Tibial nerve (tissue), 4 donors: ENCODE data around the gene SVIL. TPM values are rescaled to one million over a fixed set of nuclear protein-coding genes. Genes with fewer than 3 reads are reported as not detected.

ENCODE experiments used
- DNase-seq, 2 donors: peaks; one replicate each; pipeline ENCODE4 v3.0.0-alpha.2; 2019; ENCODE audit warnings: low spot score in 2 of 2
- H3K27ac ChIP-seq, 4 donors: fragments of 200-600 bp; sonication (generic) in 3 of 4; one replicate each; pipeline ENCODE4 v1.5.1; 2017 to 2019; ENCODE audit warnings: mild to moderate bottlenecking in 1 of 4
- H3K27me3 ChIP-seq, 2 donors: fragments of 200-600 bp; sonication (generic) in 1 of 2; one replicate each; pipeline versions ENCODE4 v1.5.1 to v1.6.0; 2017 to 2019
- H3K36me3 ChIP-seq, 3 donors: fragments of 200-600 bp; sonication (generic); one replicate each; pipeline ENCODE4 v1.5.1; 2018 to 2019
- H3K4me1 ChIP-seq, 4 donors: fragments of 200-600 bp; sonication (generic) in 3 of 4; one replicate each; pipeline ENCODE4 v1.5.1; 2017 to 2019
- H3K4me3 ChIP-seq, 4 donors: fragments of 200-600 bp; sonication (generic) in 3 of 4; one replicate each; pipeline ENCODE4 v1.5.1; 2017 to 2019; ENCODE audit warnings: mild to moderate bottlenecking in 1 of 4, moderate library complexity in 1 of 4
- H3K9me3 ChIP-seq, 4 donors: fragments of 200-600 bp; sonication (generic) in 3 of 4; one replicate each; pipeline ENCODE4 v1.5.1; 2017 to 2019
- CTCF ChIP-seq, 5 experiments: fragments of 200-600 bp in 3 of 5; fragments of 450-650 bp in 2 of 5; sonication (generic) in 3 of 5; IDR thresholded peaks; one replicate each; pipeline ENCODE4 v1.5.1; 2016 to 2019; ENCODE audit warnings: antibody characterized with exemption in 5 of 5, mild to moderate bottlenecking in 3 of 5, moderate library complexity in 2 of 5
- EP300 ChIP-seq, 2 donors: sonication (generic); formaldehyde crosslinking; IDR thresholded peaks; one replicate each; pipeline ENCODE4 v1.6.1; 2017; ENCODE audit warnings: antibody characterized with exemption in 2 of 2, mild to moderate bottlenecking in 1 of 2
- POLR2A ChIP-seq, 2 donors: fragments of 450-650 bp; IDR thresholded peaks; one replicate each; pipeline ENCODE4 v1.6.1; 2017; ENCODE audit warnings: antibody characterized with exemption in 2 of 2, mild to moderate bottlenecking in 2 of 2, moderate library complexity in 2 of 2
- WGBS, 2 donors: methylation state at CpG; one replicate each; pipeline ENCODE4 v1.1.5; 2018; 5-methylcytosine and 5-hydroxymethylcytosine counted together
- total RNA-seq, 4 donors: library from RNA; depleted of rRNA; stranded (reverse); fragments of >200 nt; gene quantifications; one replicate each; pipeline ENCODE4 v1.1.0, GENCODE V29; 2016

Gene SVIL
- 10 to 100 TPM; 23.6 to 32.0 (median 26.0) TPM for total RNA-seq

- Histone ChIP-seq H3K27me3 (no peaks in the 10 kb centered on the region), H3K4me1 (peaks cover 0 to 21% (median 9%) of the 10 kb centered on the region in 4 donors), H3K36me3 (no peaks in the 10 kb centered on the region), H3K4me3 (peak within 1 kb of the TSS in 1 of 4 donors; percentile 17), H3K9me3 (no peaks in the 10 kb centered on the region), H3K27ac (peak within 1 kb of the TSS; percentile 20 to 80 (median 62))
- 43 to 44% methylated on average over 10 of the region's 10 CpGs for WGBS, 2 donors
- DNase-seq, result peak; percentile 49 to 70
- no peak for TF ChIP-seq CTCF (IDR thresholded peaks at IDR 0.05)
- TF ChIP-seq POLR2A (IDR thresholded peaks at IDR 0.05), result peak in 1 of 2 donors; percentile 23
- peak in 1 of 2 donors; percentile 70 for TF ChIP-seq EP300 (IDR thresholded peaks at IDR 0.05)
Measured at GRCh38 chr10:29634764-29635625, at the start of gene SVIL. SVIL (minus strand) TSS chr10:29634971; CDS start chr10:29555058, 79,913 bp downstream.

DNA sequence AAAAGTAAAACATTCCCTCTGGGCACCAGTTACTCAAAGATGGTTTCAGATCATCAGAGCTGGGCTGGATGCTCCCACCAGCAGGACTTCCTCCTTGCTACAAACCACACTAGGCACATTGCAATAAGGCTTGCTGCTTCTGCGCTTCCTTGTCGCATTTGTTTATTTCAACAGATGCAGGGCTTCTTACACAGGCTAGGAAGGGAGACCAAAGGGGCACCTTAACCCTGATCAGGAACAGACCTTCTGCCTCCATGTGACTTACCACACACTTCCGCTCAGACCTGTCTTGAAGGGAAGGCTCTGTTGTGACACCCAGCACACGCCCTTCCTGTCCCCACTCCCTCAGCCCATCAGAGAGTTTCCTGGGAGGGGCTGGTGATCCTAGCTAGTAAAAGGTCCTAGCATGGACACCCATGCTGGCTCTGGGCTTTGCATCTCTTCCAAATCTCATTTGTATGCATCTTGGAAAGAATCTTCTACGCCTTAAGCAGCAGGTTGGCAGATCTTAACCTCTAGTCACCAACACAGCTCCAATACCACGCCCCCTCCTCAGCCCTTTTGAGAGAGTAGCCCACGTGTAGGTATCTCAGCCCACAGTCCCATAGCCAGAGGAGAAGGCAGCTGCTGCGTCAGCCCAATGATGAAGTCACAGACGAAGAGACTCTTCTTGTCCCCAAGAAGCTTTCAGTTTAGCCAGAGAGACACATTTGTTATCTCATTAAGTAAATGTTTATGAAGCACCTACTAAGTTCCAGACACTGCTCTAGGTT lies 47.1 kb upstream of the SVIL start:
- no peaks in the 10 kb centered on the region for H3K4me1 ChIP-seq

DNA sequence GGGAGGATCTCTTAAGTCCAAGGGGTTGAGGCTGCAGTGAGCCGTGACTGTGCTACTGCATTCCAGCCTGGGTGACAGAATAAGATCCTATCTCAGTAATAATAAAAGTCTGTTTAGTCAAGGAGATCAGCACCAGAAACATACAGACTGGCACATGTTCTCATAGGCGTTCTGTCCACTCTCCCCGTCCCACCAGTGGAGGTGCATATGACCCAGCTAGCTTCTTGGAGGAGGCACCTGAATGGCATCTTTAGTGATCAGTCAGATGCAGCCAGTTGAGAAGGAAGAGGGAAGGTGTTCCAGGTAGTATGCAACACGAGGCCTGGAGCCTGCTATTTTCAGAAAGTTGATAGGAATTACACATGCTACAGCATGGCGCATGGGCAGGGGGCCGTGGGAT lies 45.3 kb upstream of the SVIL start:
- H3K27ac ChIP-seq, result no peak overlapping the region
- no peak for DNase-seq
- no peaks in the 10 kb centered on the region for H3K27me3 ChIP-seq
- peaks cover 0 to 4% (median 0%) of the 10 kb centered on the region in 4 donors for H3K9me3 ChIP-seq
- TF ChIP-seq POLR2A (IDR thresholded peaks at IDR 0.05) (no peak), CTCF (IDR thresholded peaks at IDR 0.05) (no peak), EP300 (IDR thresholded peaks at IDR 0.05) (no peak)
- H3K4me1 ChIP-seq, result no peaks in the 10 kb centered on the region
- H3K4me3 ChIP-seq, result no peak overlapping the region
- H3K36me3 ChIP-seq, result peaks cover 0 to 7% (median 0%) of the 10 kb centered on the region in 3 donors
- 79 to 81% methylated on average over 6 of the region's 6 CpGs for WGBS, 2 donors

More for the DNA sequence above, 47.1 kb upstream of the SVIL start:
- TF ChIP-seq CTCF (IDR thresholded peaks at IDR 0.05) (no peak), EP300 (IDR thresholded peaks at IDR 0.05) (peak in 1 of 2 donors; percentile 20)
- no peak overlapping the region for H3K27ac ChIP-seq
- no peaks in the 10 kb centered on the region for H3K36me3 ChIP-seq
- H3K4me3 ChIP-seq, result no peak overlapping the region
- DNase-seq, result peak in 1 of 2 donors; percentile 22
- no peaks in the 10 kb centered on the region for H3K27me3 ChIP-seq
- WGBS, 2 donors, result 80 to 86% methylated on average over 9 of the region's 9 CpGs
- H3K9me3 ChIP-seq, result no peaks in the 10 kb centered on the region

DNA sequence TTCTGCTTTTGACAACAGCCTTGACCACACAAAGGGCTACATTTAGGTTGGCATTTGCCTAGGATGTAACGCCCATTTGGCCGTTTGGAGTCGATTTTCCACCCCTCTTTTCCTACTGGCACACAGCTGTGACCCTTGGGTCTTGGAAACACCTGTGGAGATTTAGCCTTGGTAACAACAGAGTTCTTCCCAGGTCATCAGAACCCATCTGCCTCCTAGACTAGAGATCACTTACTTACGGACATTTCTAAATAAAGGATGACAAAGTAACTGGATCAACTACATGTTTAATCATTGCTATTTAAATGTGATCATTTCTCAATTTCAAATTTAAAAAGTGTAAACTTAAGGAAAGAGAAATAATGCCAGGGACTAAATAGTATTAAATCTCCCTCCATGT lies 42.0 kb upstream of the SVIL start:
- Histone ChIP-seq H3K27ac (no peak overlapping the region), H3K27me3 (no peaks in the 10 kb centered on the region), H3K9me3 (peaks cover 0 to 14% (median 0%) of the 10 kb centered on the region in 4 donors), H3K4me3 (no peak overlapping the region), H3K4me1 (no peaks in the 10 kb centered on the region), H3K36me3 (peaks cover 0 to 11% (median 0%) of the 10 kb centered on the region in 3 donors)
- TF ChIP-seq CTCF (IDR thresholded peaks at IDR 0.05), result no peak
- no peak for TF ChIP-seq EP300 (IDR thresholded peaks at IDR 0.05)
- no peak for TF ChIP-seq POLR2A (IDR thresholded peaks at IDR 0.05)
- 82 to 89% methylated on average over 4 of the region's 4 CpGs for WGBS, 2 donors
- DNase-seq, result no peak
